Measurements from ENCODE around the gene EIF1AX.

Gene EIF1AX

DNA sequence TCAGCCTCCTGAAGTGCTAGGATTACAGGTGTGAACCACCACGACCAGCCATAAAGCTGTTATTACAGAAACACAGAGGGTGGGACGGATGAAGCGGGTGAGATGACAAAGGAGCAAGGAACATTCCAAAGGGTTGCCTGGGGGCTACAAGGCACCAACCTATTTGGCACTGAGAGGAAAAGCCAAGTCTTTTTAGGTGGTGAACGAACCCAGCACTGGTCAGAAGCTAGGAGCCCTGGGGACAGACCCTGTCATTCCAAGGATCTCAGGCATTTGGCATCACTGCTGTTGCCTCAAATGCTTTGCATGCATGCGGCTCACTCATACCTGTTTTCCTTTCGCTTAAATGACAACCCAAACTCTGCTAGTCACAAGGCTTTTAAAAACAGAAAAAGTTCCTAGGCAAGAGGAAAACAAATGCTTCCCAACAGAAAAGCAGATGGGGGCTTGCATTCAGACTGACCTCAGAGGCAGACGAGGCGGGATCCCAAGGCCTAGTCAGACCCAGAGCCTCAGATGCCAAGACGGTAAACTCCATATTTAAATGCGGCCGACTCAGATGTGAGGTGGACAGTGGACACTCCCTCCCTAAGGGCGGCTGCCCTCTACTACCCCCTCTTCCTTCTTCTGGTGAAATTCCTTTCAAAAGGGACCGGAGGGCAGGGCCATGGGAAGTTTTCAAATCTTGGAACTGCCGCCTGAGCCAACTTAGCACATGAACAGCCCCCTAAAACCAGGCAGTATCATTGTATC, 29.4 kb downstream of the EIF1AX start:
- Mint-ChIP-seq H3K4me3 (no peak overlapping the region), H3K27ac (no peak overlapping the region), H3K4me1 (ENCODE audit: low read depth) (no peaks in the 10 kb centered on the region), H3K27me3 (ENCODE audit: low read depth) (peaks cover 21% of the 10 kb centered on the region), H3K36me3 (ENCODE audit: low read depth) (no peaks in the 10 kb centered on the region), H3K9me3 (no peaks in the 10 kb centered on the region)
- no peak for DNase-seq (ENCODE audit: low spot score)

DNA sequence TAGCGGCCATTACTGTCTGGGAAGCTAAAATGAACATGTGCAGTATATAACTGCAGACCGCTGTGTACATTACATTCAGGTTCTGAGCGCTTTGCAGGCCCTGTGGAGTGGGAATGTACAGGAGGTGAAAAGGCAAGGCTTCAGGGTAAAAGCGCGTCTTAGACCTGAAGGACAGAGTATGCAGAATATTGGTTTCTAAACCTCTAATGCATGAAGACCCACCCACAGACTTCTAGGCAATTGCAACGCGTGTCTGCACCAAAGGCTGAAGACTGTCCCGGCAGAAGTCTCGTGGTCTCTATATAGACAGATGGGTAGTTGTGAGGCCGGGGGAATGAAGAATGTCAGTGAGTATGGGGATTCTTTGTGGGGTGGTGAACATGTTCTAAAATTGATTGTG, 30.4 kb downstream of the EIF1AX start:
- H3K27ac Mint-ChIP-seq = no peak overlapping the region
- H3K9me3 Mint-ChIP-seq = no peaks in the 10 kb centered on the region
- H3K36me3 Mint-ChIP-seq (ENCODE audit: low read depth) = no peaks in the 10 kb centered on the region
- H3K4me3 Mint-ChIP-seq = no peak overlapping the region
- DNase-seq (ENCODE audit: low spot score) = no peak
- H3K27me3 Mint-ChIP-seq (ENCODE audit: low read depth) = peaks cover 19% of the 10 kb centered on the region
- no peaks in the 10 kb centered on the region for H3K4me1 Mint-ChIP-seq (ENCODE audit: low read depth)

DNA sequence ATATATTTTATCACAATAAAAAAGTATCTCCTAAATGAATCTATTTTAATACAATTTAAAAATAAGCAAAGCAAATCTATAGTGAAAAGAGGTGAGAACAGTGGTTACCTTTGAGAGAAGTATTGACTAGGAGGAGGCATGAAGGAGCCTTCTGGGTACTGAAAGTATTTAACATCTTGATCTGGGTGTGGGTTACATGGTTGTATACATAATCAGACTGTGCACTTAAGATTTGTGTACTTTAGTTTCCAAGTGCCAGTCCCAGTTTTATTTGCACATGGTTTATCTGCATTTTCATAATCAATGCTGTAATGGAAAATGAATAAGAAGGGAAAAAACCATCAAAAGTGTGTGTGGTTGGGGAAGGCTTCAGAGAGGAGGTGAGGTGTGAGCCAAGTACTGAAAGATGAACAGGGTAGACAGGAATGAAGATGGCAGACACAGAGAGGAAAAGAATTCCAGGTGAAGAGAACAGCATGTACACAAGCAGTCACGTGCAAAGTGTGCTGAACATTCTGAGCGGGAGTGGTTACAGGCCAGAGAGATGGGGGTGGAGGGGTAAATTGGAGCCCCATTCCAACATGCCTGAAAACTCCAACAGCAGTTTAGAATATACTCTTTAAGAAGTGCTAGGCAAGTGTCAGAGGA, 39.6 kb downstream of the EIF1AX start:
- Mint-ChIP-seq H3K9me3 (no peaks in the 10 kb centered on the region), H3K36me3 (ENCODE audit: low read depth) (no peaks in the 10 kb centered on the region), H3K27me3 (ENCODE audit: low read depth) (no peaks in the 10 kb centered on the region), H3K27ac (no peak overlapping the region), H3K4me3 (no peak overlapping the region), H3K4me1 (ENCODE audit: low read depth) (no peaks in the 10 kb centered on the region)
- no peak for DNase-seq (ENCODE audit: low spot score)

DNA sequence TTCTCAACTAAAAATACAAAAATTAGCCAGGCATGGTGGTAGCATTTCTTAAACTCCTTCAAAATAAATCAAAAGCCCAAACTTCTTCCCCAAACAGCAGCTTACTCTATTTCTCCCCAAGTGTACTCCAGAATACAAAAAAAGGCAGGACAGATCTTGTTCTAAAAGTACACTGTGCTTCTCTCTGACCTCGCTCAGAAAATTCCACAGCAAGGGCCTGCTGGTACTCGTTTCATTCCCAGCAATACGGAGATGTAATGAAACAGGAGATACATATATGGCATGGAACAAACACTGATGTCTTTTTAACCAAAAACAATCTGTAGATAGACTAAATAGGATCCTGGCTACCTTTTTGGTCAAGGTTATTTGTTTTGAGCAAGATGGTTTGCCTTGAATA, 50.1 kb downstream of the EIF1AX start:
- Mint-ChIP-seq H3K27me3 (ENCODE audit: low read depth) (peaks cover 3% of the 10 kb centered on the region), H3K4me3 (no peak overlapping the region), H3K27ac (no peak overlapping the region), H3K4me1 (ENCODE audit: low read depth) (no peaks in the 10 kb centered on the region), H3K36me3 (ENCODE audit: low read depth) (no peaks in the 10 kb centered on the region), H3K9me3 (no peaks in the 10 kb centered on the region)
- no peak for DNase-seq (ENCODE audit: low spot score)

DNA sequence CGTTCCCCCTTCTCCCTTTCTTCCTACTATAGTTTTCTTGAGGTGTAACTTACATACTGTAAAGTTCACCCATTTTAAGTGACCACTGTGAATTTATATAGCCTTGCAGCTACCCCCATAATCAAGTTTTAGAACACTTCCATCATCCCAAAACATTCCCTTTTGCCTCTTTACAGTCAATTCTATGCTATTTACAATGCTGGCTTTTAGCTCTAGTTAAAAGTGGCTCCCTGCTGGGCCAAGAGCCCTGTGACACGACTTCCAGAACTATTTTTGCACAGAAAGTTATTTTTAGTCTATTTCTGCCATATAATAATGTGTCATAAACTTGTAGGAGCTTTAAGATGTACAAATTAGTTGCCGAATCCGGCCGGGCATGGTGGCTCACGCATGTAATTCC, 51.8 kb downstream of the EIF1AX start:
- no peaks in the 10 kb centered on the region for H3K4me1 Mint-ChIP-seq (ENCODE audit: low read depth)
- H3K4me3 Mint-ChIP-seq = no peak overlapping the region
- H3K27ac Mint-ChIP-seq = no peak overlapping the region
- no peaks in the 10 kb centered on the region for H3K36me3 Mint-ChIP-seq (ENCODE audit: low read depth)
- no peaks in the 10 kb centered on the region for H3K9me3 Mint-ChIP-seq
- DNase-seq (ENCODE audit: low spot score) = no peak
- peaks cover 3% of the 10 kb centered on the region for H3K27me3 Mint-ChIP-seq (ENCODE audit: low read depth)

DNA sequence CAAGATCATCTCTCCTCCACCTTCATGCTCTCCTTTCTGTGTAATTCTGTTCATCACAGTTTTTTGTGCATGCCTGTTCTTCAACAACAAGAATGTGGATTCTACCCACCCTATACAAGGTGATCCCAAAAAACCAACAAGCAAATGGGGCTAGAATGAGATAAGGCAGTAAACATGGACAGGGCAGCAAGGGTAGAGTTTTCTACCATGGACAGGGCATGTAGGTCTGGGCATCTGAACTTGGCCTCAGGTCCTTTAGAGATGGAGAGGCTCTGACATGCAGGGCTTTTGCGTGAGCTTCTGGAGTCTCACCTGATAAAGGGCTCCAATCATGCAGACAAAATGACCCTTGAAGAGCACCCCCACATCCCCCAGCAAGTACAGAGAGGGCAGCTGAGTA, 61.4 kb downstream of the EIF1AX start:
- H3K27me3 Mint-ChIP-seq (ENCODE audit: low read depth) = peaks cover 2% of the 10 kb centered on the region
- no peaks in the 10 kb centered on the region for H3K36me3 Mint-ChIP-seq (ENCODE audit: low read depth)
- no peak overlapping the region for H3K4me3 Mint-ChIP-seq

More for the DNA sequence above, 61.4 kb downstream of the EIF1AX start:
- DNase-seq (ENCODE audit: low spot score) = no peak
- Mint-ChIP-seq H3K27ac (no peak overlapping the region), H3K4me1 (ENCODE audit: low read depth) (no peaks in the 10 kb centered on the region), H3K9me3 (no peaks in the 10 kb centered on the region)
